Measurements from ENCODE around the gene MCTS1.
"Not testable (repeated sequence)": the region's sequence is repeated elsewhere in the genome, so short reads cannot be mapped to it uniquely, and the experiment has no call there.

Gene MCTS1

GRCh38 chrX:120568035-120568434 lies 35.9 kb upstream of the MCTS1 start:
- H3K27me3 ChIP-seq (ENCODE audit: control insufficient read depth in 1 of 2, insufficient read depth in 2 of 2, low read length in 2 of 2), result no peaks in the 10 kb centered on the region
- H3K27ac ChIP-seq (ENCODE audit: low read depth, low read length), result no peak overlapping the region
- H3K4me3 ChIP-seq (ENCODE audit: low read depth in 1 of 2, low read length in 2 of 2), result no peak overlapping the region
- no peaks in the 10 kb centered on the region for H3K36me3 ChIP-seq (ENCODE audit: control insufficient read depth in 1 of 2, insufficient read depth in 2 of 2, low read length in 2 of 2)
- H3K9me3 ChIP-seq (ENCODE audit: control insufficient read depth in 1 of 2, low read length in 2 of 2), result no peaks in the 10 kb centered on the region
- H3K9ac ChIP-seq (ENCODE audit: low read depth in 1 of 2, low read length in 2 of 2), result no peak overlapping the region
- peaks cover 4 to 7% of the 10 kb centered on the region in 2 donors for H3K4me1 ChIP-seq (ENCODE audit: control insufficient read depth in 1 of 2, insufficient read depth in 2 of 2, low read length in 2 of 2)

GRCh38 chrX:120568609-120569008 lies 35.3 kb upstream of the MCTS1 start:
- Histone ChIP-seq H3K36me3 (ENCODE audit: control insufficient read depth in 1 of 2, insufficient read depth in 2 of 2, low read length in 2 of 2) (no peaks in the 10 kb centered on the region), H3K9me3 (ENCODE audit: control insufficient read depth in 1 of 2, low read length in 2 of 2) (no peaks in the 10 kb centered on the region), H3K4me3 (ENCODE audit: low read depth in 1 of 2, low read length in 2 of 2) (no peak overlapping the region), H3K27me3 (ENCODE audit: control insufficient read depth in 1 of 2, insufficient read depth in 2 of 2, low read length in 2 of 2) (no peaks in the 10 kb centered on the region), H3K27ac (ENCODE audit: low read depth, low read length) (no peak overlapping the region), H3K9ac (ENCODE audit: low read depth in 1 of 2, low read length in 2 of 2) (no peak overlapping the region), H3K4me1 (ENCODE audit: control insufficient read depth in 1 of 2, insufficient read depth in 2 of 2, low read length in 2 of 2) (peaks cover 0 to 7% of the 10 kb centered on the region in 2 donors)

GRCh38 chrX:120570011-120570600 lies 33.8 kb upstream of the MCTS1 start:
- H3K36me3 ChIP-seq (ENCODE audit: control insufficient read depth in 1 of 2, insufficient read depth in 2 of 2, low read length in 2 of 2), result no peaks in the 10 kb centered on the region
- no peak overlapping the region for H3K9ac ChIP-seq (ENCODE audit: low read depth in 1 of 2, low read length in 2 of 2)
- H3K9me3 ChIP-seq (ENCODE audit: control insufficient read depth in 1 of 2, low read length in 2 of 2), result no peaks in the 10 kb centered on the region
- no peak overlapping the region for H3K4me3 ChIP-seq (ENCODE audit: low read depth in 1 of 2, low read length in 2 of 2)
- H3K27ac ChIP-seq (ENCODE audit: low read depth, low read length), result no peak overlapping the region
- no peaks in the 10 kb centered on the region for H3K27me3 ChIP-seq (ENCODE audit: control insufficient read depth in 1 of 2, insufficient read depth in 2 of 2, low read length in 2 of 2)
- no peaks in the 10 kb centered on the region for H3K4me1 ChIP-seq (ENCODE audit: control insufficient read depth in 1 of 2, insufficient read depth in 2 of 2, low read length in 2 of 2)

GRCh38 chrX:120573806-120574205 lies 30.1 kb upstream of the MCTS1 start:
- not testable (repeated sequence) for H3K4me1 ChIP-seq (ENCODE audit: control insufficient read depth in 1 of 2, insufficient read depth in 2 of 2, low read length in 2 of 2); H3K9ac ChIP-seq (ENCODE audit: low read depth in 1 of 2, low read length in 2 of 2); H3K27ac ChIP-seq (ENCODE audit: low read depth, low read length); H3K27me3 ChIP-seq (ENCODE audit: control insufficient read depth in 1 of 2, insufficient read depth in 2 of 2, low read length in 2 of 2); H3K9me3 ChIP-seq (ENCODE audit: control insufficient read depth in 1 of 2, low read length in 2 of 2); H3K36me3 ChIP-seq (ENCODE audit: control insufficient read depth in 1 of 2, insufficient read depth in 2 of 2, low read length in 2 of 2); H3K4me3 ChIP-seq (ENCODE audit: low read depth in 1 of 2, low read length in 2 of 2)

- no peaks in the 10 kb centered on the region for H3K27me3 ChIP-seq (ENCODE audit: control insufficient read depth in 1 of 2, insufficient read depth in 2 of 2, low read length in 2 of 2)
- H3K9ac ChIP-seq (ENCODE audit: low read depth in 1 of 2, low read length in 2 of 2), result no peak overlapping the region
- H3K9me3 ChIP-seq (ENCODE audit: control insufficient read depth in 1 of 2, low read length in 2 of 2), result no peaks in the 10 kb centered on the region
- no peak overlapping the region for H3K4me3 ChIP-seq (ENCODE audit: low read depth in 1 of 2, low read length in 2 of 2)
- no peaks in the 10 kb centered on the region for H3K4me1 ChIP-seq (ENCODE audit: control insufficient read depth in 1 of 2, insufficient read depth in 2 of 2, low read length in 2 of 2)
- H3K36me3 ChIP-seq (ENCODE audit: control insufficient read depth in 1 of 2, insufficient read depth in 2 of 2, low read length in 2 of 2), result no peaks in the 10 kb centered on the region
- H3K27ac ChIP-seq (ENCODE audit: low read depth, low read length), result no peak overlapping the region
These were observed 28.4 kb upstream of the MCTS1 start for GRCh38 chrX:120575379-120576114.

- H3K4me1 ChIP-seq (ENCODE audit: control insufficient read depth in 1 of 2, insufficient read depth in 2 of 2, low read length in 2 of 2), result no peaks in the 10 kb centered on the region
- H3K27ac ChIP-seq (ENCODE audit: low read depth, low read length), result no peak overlapping the region
- H3K27me3 ChIP-seq (ENCODE audit: control insufficient read depth in 1 of 2, insufficient read depth in 2 of 2, low read length in 2 of 2), result no peaks in the 10 kb centered on the region
- H3K9ac ChIP-seq (ENCODE audit: low read depth in 1 of 2, low read length in 2 of 2), result no peak overlapping the region
- H3K9me3 ChIP-seq (ENCODE audit: control insufficient read depth in 1 of 2, low read length in 2 of 2), result no peaks in the 10 kb centered on the region
- H3K36me3 ChIP-seq (ENCODE audit: control insufficient read depth in 1 of 2, insufficient read depth in 2 of 2, low read length in 2 of 2), result no peaks in the 10 kb centered on the region
- H3K4me3 ChIP-seq (ENCODE audit: low read depth in 1 of 2, low read length in 2 of 2), result no peak overlapping the region
These were observed 18.2 kb upstream of the MCTS1 start for GRCh38 chrX:120585702-120586101.

GRCh38 chrX:120604361-120604782 lies 471 bp downstream of the MCTS1 start:
- no peaks in the 10 kb centered on the region for H3K9me3 ChIP-seq (ENCODE audit: control insufficient read depth in 1 of 2, low read length in 2 of 2)
- no peaks in the 10 kb centered on the region for H3K27me3 ChIP-seq (ENCODE audit: control insufficient read depth in 1 of 2, insufficient read depth in 2 of 2, low read length in 2 of 2)
- peak overlapping the region; percentile 79 to 86 for H3K4me3 ChIP-seq (ENCODE audit: low read depth in 1 of 2, low read length in 2 of 2)
- H3K9ac ChIP-seq (ENCODE audit: low read depth in 1 of 2, low read length in 2 of 2), result peak overlapping the region; percentile 68 to 87
- peaks cover 6 to 8% of the 10 kb centered on the region in 2 donors for H3K4me1 ChIP-seq (ENCODE audit: control insufficient read depth in 1 of 2, insufficient read depth in 2 of 2, low read length in 2 of 2)
- H3K36me3 ChIP-seq (ENCODE audit: control insufficient read depth in 1 of 2, insufficient read depth in 2 of 2, low read length in 2 of 2), result peaks cover 5 to 6% of the 10 kb centered on the region in 2 donors
- H3K27ac ChIP-seq (ENCODE audit: low read depth, low read length), result peak overlapping the region; percentile 85

- H3K4me1 ChIP-seq (ENCODE audit: control insufficient read depth in 1 of 2, insufficient read depth in 2 of 2, low read length in 2 of 2), result no peaks in the 10 kb centered on the region
- H3K27me3 ChIP-seq (ENCODE audit: control insufficient read depth in 1 of 2, insufficient read depth in 2 of 2, low read length in 2 of 2), result no peaks in the 10 kb centered on the region
- H3K27ac ChIP-seq (ENCODE audit: low read depth, low read length), result no peak overlapping the region
- H3K9me3 ChIP-seq (ENCODE audit: control insufficient read depth in 1 of 2, low read length in 2 of 2), result no peaks in the 10 kb centered on the region
- peaks cover 5 to 25% of the 10 kb centered on the region in 2 donors for H3K36me3 ChIP-seq (ENCODE audit: control insufficient read depth in 1 of 2, insufficient read depth in 2 of 2, low read length in 2 of 2)
- no peak overlapping the region for H3K9ac ChIP-seq (ENCODE audit: low read depth in 1 of 2, low read length in 2 of 2)
- H3K4me3 ChIP-seq (ENCODE audit: low read depth in 1 of 2, low read length in 2 of 2), result no peak overlapping the region
These were observed 8.2 kb downstream of the MCTS1 start for GRCh38 chrX:120612086-120612485.

- H3K4me1 ChIP-seq (ENCODE audit: control insufficient read depth in 1 of 2, insufficient read depth in 2 of 2, low read length in 2 of 2), result no peaks in the 10 kb centered on the region
- H3K36me3 ChIP-seq (ENCODE audit: control insufficient read depth in 1 of 2, insufficient read depth in 2 of 2, low read length in 2 of 2), result peaks cover 5 to 19% of the 10 kb centered on the region in 2 donors
- no peak overlapping the region for H3K9ac ChIP-seq (ENCODE audit: low read depth in 1 of 2, low read length in 2 of 2)
- no peak overlapping the region for H3K4me3 ChIP-seq (ENCODE audit: low read depth in 1 of 2, low read length in 2 of 2)
- H3K27me3 ChIP-seq (ENCODE audit: control insufficient read depth in 1 of 2, insufficient read depth in 2 of 2, low read length in 2 of 2), result no peaks in the 10 kb centered on the region
- no peaks in the 10 kb centered on the region for H3K9me3 ChIP-seq (ENCODE audit: control insufficient read depth in 1 of 2, low read length in 2 of 2)
- H3K27ac ChIP-seq (ENCODE audit: low read depth, low read length), result no peak overlapping the region
These were observed 10.9 kb downstream of the MCTS1 start for GRCh38 chrX:120614816-120615215.

GRCh38 chrX:120617996-120618630 lies 14.2 kb downstream of the MCTS1 start:
- Histone ChIP-seq H3K4me3 (ENCODE audit: low read depth in 1 of 2, low read length in 2 of 2) (no peak overlapping the region), H3K9ac (ENCODE audit: low read depth in 1 of 2, low read length in 2 of 2) (no peak overlapping the region), H3K27me3 (ENCODE audit: control insufficient read depth in 1 of 2, insufficient read depth in 2 of 2, low read length in 2 of 2) (no peaks in the 10 kb centered on the region), H3K27ac (ENCODE audit: low read depth, low read length) (no peak overlapping the region), H3K9me3 (ENCODE audit: control insufficient read depth in 1 of 2, low read length in 2 of 2) (no peaks in the 10 kb centered on the region), H3K4me1 (ENCODE audit: control insufficient read depth in 1 of 2, insufficient read depth in 2 of 2, low read length in 2 of 2) (no peaks in the 10 kb centered on the region), H3K36me3 (ENCODE audit: control insufficient read depth in 1 of 2, insufficient read depth in 2 of 2, low read length in 2 of 2) (peaks cover 5 to 8% of the 10 kb centered on the region in 2 donors)

All from duodenal mucosa (tissue), 2 donors.